GM12872 (cell line): Measurements from ENCODE around the gene DNAJB13.

Experiments
- TF ChIP-seq, protein P1 (sequence below): IDR thresholded peaks from 3 replicates; pipeline ENCODE4 v1.5.1; 2011; ENCODE audit warnings: low read depth, mild to moderate bottlenecking, low read length, moderate library complexity; ENCODE audit not compliant: insufficient read depth

Gene DNAJB13

GRCh38 chr11:73965076-73965763 lies 14.4 kb downstream of the DNAJB13 start:
- TF ChIP-seq, protein P1, sequence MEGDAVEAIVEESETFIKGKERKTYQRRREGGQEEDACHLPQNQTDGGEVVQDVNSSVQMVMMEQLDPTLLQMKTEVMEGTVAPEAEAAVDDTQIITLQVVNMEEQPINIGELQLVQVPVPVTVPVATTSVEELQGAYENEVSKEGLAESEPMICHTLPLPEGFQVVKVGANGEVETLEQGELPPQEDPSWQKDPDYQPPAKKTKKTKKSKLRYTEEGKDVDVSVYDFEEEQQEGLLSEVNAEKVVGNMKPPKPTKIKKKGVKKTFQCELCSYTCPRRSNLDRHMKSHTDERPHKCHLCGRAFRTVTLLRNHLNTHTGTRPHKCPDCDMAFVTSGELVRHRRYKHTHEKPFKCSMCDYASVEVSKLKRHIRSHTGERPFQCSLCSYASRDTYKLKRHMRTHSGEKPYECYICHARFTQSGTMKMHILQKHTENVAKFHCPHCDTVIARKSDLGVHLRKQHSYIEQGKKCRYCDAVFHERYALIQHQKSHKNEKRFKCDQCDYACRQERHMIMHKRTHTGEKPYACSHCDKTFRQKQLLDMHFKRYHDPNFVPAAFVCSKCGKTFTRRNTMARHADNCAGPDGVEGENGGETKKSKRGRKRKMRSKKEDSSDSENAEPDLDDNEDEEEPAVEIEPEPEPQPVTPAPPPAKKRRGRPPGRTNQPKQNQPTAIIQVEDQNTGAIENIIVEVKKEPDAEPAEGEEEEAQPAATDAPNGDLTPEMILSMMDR = no peak

GRCh38 chr11:73965764-73966121 lies 14.9 kb downstream of the DNAJB13 start:
- TF ChIP-seq, protein P1 = no peak

DNA sequence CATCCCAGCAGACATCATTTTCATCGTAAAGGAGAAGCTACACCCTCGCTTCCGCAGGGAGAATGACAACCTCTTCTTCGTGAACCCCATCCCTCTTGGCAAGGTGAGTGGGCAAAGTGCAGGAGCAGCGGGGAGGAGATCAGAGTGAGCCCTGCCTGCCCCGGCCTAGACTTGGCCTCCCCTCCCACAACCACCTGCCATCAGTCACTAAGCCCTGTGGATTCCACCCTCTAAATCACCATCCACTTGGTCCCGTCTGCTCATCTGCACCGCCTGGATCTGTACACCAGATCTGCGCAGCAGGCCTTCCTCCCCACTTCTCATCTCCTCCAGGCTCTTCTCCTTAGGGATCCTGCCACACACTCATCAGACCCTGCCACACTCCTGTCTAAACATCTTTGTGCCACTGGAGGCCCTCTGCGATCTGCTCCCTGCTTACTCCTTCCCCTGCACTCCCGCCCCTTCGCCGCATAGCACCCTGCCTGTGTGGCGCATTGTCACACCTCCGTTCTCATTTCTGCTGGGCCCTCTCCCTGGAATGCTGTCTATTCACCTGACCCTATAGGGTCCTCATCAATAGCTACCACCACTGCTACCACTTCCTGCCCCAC lies 17.6 kb downstream of the DNAJB13 start:
- TF ChIP-seq, protein P1 = no peak

- TF ChIP-seq, protein P1 = no peak
These were observed 18.3 kb downstream of the DNAJB13 start for GRCh38 chr11:73969091-73969490.

- TF ChIP-seq, protein P1 = no peak
These were observed 19.4 kb downstream of the DNAJB13 start for GRCh38 chr11:73969991-73970800.

DNA sequence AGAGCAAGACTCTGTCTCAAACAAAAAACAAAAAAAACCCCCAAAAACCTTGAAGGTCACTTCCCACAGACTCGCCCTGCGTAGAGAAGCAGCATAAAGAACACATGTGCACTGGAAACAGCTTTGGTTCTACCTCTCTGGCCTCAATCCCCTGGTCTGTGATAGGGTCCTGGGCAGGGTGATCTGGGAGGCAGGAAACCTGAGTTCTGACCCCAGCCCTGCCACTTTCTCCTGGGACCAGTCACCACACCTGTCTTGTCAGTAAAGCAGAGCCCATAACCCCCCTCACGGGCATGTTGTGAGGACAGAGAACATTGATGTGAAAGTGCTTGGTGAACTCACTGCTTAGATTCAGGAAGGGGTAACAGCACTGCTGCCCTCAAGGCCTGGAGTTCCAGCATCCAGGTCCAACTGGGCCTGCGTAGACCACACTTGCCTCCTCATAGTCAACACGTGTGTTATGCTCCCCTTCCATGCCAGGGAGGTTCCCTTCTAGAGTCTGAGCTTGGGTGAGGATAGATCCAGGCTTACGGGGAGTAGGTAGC lies 20.4 kb downstream of the DNAJB13 start:
- TF ChIP-seq, protein P1 = no peak

- TF ChIP-seq, protein P1 = no peak
These were observed 21.4 kb downstream of the DNAJB13 start for GRCh38 chr11:73972187-73972586.
